ENCODE measurements around the gene SCN8A.

SCN8A gene

GRCh38 chr12:51860986-51861385 lies 270.0 kb downstream of the SCN8A start:
- no peaks in the 10 kb centered on the region for H3K4me1 ChIP-seq (ENCODE audit: low read length)
- H3K27ac ChIP-seq (ENCODE audit: low read length): no peak overlapping the region
- H4K20me1 ChIP-seq (ENCODE audit: insufficient read depth, low read length): no peaks in the 10 kb centered on the region
- TF ChIP-seq EZH2 (optimal IDR thresholded peaks at IDR 0.05; ENCODE audit: low read depth, low read length) (no peak), EZH2phosphoT487 (IDR thresholded peaks at IDR 0.05; ENCODE audit: low read length) (no peak)
- TF ChIP-seq, protein P1, sequence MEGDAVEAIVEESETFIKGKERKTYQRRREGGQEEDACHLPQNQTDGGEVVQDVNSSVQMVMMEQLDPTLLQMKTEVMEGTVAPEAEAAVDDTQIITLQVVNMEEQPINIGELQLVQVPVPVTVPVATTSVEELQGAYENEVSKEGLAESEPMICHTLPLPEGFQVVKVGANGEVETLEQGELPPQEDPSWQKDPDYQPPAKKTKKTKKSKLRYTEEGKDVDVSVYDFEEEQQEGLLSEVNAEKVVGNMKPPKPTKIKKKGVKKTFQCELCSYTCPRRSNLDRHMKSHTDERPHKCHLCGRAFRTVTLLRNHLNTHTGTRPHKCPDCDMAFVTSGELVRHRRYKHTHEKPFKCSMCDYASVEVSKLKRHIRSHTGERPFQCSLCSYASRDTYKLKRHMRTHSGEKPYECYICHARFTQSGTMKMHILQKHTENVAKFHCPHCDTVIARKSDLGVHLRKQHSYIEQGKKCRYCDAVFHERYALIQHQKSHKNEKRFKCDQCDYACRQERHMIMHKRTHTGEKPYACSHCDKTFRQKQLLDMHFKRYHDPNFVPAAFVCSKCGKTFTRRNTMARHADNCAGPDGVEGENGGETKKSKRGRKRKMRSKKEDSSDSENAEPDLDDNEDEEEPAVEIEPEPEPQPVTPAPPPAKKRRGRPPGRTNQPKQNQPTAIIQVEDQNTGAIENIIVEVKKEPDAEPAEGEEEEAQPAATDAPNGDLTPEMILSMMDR (IDR thresholded peaks at IDR 0.05; ENCODE audit: low read length): no peak
- H3F3A ChIP-seq (ENCODE audit: insufficient read depth, low read length): no peaks in the 10 kb centered on the region
- H2AFZ ChIP-seq (ENCODE audit: low read length): no peak overlapping the region
- no peaks in the 10 kb centered on the region for H3K9me2 ChIP-seq (replicated peaks; ENCODE audit: insufficient read depth, low read length)
- peaks cover 78% of the 10 kb centered on the region for H3K27me3 ChIP-seq (replicated peaks; ENCODE audit: insufficient read depth, low read length)
- H3K36me3 ChIP-seq (replicated peaks; ENCODE audit: insufficient read depth, low read length): no peaks in the 10 kb centered on the region
- no peak for DNase-seq
- H3K4me3 ChIP-seq (ENCODE audit: low read length): no peak overlapping the region
- no peaks in the 10 kb centered on the region for H3K79me2 ChIP-seq (ENCODE audit: low read length)
- H3K4me2 ChIP-seq (ENCODE audit: low read depth, low read length): no peak overlapping the region
- no peaks in the 10 kb centered on the region for H3K9me3 ChIP-seq (replicated peaks; ENCODE audit: insufficient read depth, low read length)
- no peak overlapping the region for H3K9ac ChIP-seq (ENCODE audit: low read length)

All from MM.1S (cell line).